Neural progenitor cell (in vitro differentiated cells): ENCODE results near the gene USP2. TPM values are rescaled to one million over a fixed set of nuclear protein-coding genes. Genes with fewer than 3 reads are reported as not detected.
A peak's percentile ranks its signal among the peaks of the same experiment; 100 is the strongest.

Source experiments
- DNase-seq: peaks from one replicate; pipeline ENCODE4 v3.0.0-alpha.2; 2016; ENCODE audit warnings: low spot score
- H2AFZ ChIP-seq: fragments of 200-600 bp; sonication (generic); replicated peaks from 2 replicates; pipeline ENCODE4 v1.6.1; 2016; ENCODE audit warnings: antibody characterized with exemption
- H3F3A ChIP-seq: fragments of 200-600 bp; sonication (generic); 2 replicates; pipeline ENCODE4 v1.6.1; 2016; ENCODE audit warnings: antibody characterized with exemption, low read depth
- H3K27ac ChIP-seq: fragments of 200-600 bp; sonication (generic); 2 replicates; pipeline ENCODE4 v1.5.1; 2016; ENCODE audit warnings: mild to moderate bottlenecking
- H3K27me3 ChIP-seq: fragments of 200-600 bp; sonication (generic); 2 replicates; pipeline ENCODE4 v1.6.1; 2016; ENCODE audit warnings: mild to moderate bottlenecking, moderate library complexity
- H3K36me3 ChIP-seq: fragments of 200-600 bp; sonication (generic); 2 replicates; pipeline ENCODE4 v1.5.1; 2016
- H3K4me1 ChIP-seq: fragments of 200-600 bp; sonication (generic); 2 replicates; pipeline ENCODE4 v1.6.1; 2016; ENCODE audit warnings: mixed run types
- H3K4me2 ChIP-seq: fragments of 200-600 bp; sonication (generic); 2 replicates; pipeline ENCODE4 v1.6.1; 2016
- H3K4me3 ChIP-seq: fragments of 200-600 bp; sonication (generic); 2 replicates; pipeline ENCODE4 v1.5.1; 2016
- H3K79me2 ChIP-seq: fragments of 200-600 bp; sonication (generic); 2 replicates; pipeline ENCODE4 v1.6.1; 2016; ENCODE audit warnings: low read depth
- H3K9ac ChIP-seq: fragments of 200-600 bp; sonication (generic); 2 replicates; pipeline ENCODE4 v1.6.1; 2016
- H3K9me3 ChIP-seq: fragments of 200-600 bp; sonication (generic); 2 replicates; pipeline ENCODE4 v1.5.1; 2016; ENCODE audit warnings: low read depth
- H4K20me1 ChIP-seq: fragments of 200-600 bp; sonication (generic); 2 replicates; pipeline ENCODE4 v1.6.1; 2016; ENCODE audit warnings: low read depth
- H3K27ac Mint-ChIP-seq: 3 replicates; pipeline ENCODE4 v1.8.0; 2021; ENCODE audit warnings: mixed read lengths
- H3K27me3 Mint-ChIP-seq: 2 replicates; pipeline ENCODE4 v1.8.0; 2022; ENCODE audit warnings: low read depth, mild to moderate bottlenecking, inconsistent platforms, moderate library complexity, mixed read lengths; ENCODE audit not compliant: insufficient read depth
- H3K36me3 Mint-ChIP-seq: 3 replicates; pipeline ENCODE4 v1.8.0; 2021; ENCODE audit warnings: mixed read lengths
- H3K4me1 Mint-ChIP-seq: 3 replicates; pipeline ENCODE4 v1.8.0; 2021; ENCODE audit warnings: mixed read lengths
- H3K4me3 Mint-ChIP-seq: 3 replicates; pipeline ENCODE4 v1.8.0; 2021; ENCODE audit warnings: mild to moderate bottlenecking, moderate library complexity, mixed read lengths
- H3K9me3 Mint-ChIP-seq: 3 replicates; pipeline ENCODE4 v1.8.0; 2020; ENCODE audit warnings: mixed read lengths
- CTCF ChIP-seq: fragments of 200-600 bp; sonication (generic); IDR thresholded peaks from 2 replicates; pipeline ENCODE4 v1.5.1; 2017; ENCODE audit warnings: antibody characterized with exemption, mild to moderate bottlenecking
- EZH2 ChIP-seq: fragments of 200-600 bp; sonication (generic); IDR thresholded peaks from 2 replicates; pipeline ENCODE4 v1.6.1; 2017; ENCODE audit warnings: antibody characterized with exemption, mild to moderate bottlenecking, moderate library complexity
- EZH2phosphoT487 ChIP-seq: fragments of 200-600 bp; sonication (generic); IDR thresholded peaks from 2 replicates; pipeline ENCODE4 v1.6.1; 2017; ENCODE audit warnings: antibody characterized with exemption
- total RNA-seq: library from RNA; depleted of rRNA; stranded (reverse); fragments of >200 nt; gene quantifications from 2 replicates; pipeline ENCODE4 v1.2.3, GENCODE V29; 2015; ENCODE audit warnings: low replicate concordance

The USP2 gene
- total RNA-seq, 1 donor from 2014 or later = 2.6 TPM

DNA sequence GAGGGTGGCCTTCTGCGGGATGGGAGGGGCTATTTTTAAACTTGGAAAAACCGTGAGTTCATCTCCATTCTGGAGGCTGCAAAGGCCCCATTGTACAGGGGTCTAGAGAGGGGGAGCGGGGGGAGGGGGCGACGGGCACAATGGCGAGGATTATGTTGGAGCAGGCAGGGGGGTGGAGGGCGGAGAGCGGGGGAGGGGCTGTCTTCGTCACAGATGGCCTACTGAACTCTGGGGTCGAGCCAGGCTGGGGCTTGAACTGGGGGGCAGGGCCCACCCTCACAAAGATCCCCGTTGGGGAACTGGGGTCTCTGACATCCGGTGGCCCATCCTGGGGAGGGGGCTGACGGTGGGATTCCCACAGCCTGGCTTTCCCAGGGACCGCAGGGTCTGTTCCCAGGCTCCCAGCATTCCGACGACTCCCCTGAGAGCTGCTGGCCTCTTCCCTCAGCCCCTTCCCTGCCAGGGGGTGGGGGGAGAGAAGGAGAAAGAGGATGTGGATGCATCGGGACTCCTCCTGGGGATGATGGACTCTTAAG lies 61.2 kb downstream of the USP2 start:
- peaks cover 6% of the 10 kb centered on the region for H4K20me1 ChIP-seq
- peaks cover 25% of the 10 kb centered on the region for H3K27me3 ChIP-seq
- H3K79me2 ChIP-seq = no peaks in the 10 kb centered on the region
- H3K9me3 ChIP-seq = no peaks in the 10 kb centered on the region
- Mint-ChIP-seq H3K27ac (peak overlapping the region; percentile 99), H3K4me1 (peaks cover 51% of the 10 kb centered on the region), H3K36me3 (no peaks in the 10 kb centered on the region), H3K4me3 (peak overlapping the region; percentile 69), H3K27me3 (peaks cover 18% of the 10 kb centered on the region), H3K9me3 (no peaks in the 10 kb centered on the region)
- H3K4me1 ChIP-seq = peaks cover 57% of the 10 kb centered on the region
- H2AFZ ChIP-seq = peak overlapping the region; percentile 19
- peak; percentile 83 for DNase-seq
- peak overlapping the region; percentile 48 for H3K4me3 ChIP-seq
- H3K27ac ChIP-seq = no peak overlapping the region
- H3K36me3 ChIP-seq = no peaks in the 10 kb centered on the region
- H3F3A ChIP-seq = peaks cover 53% of the 10 kb centered on the region
- no peak overlapping the region for H3K9ac ChIP-seq
- H3K4me2 ChIP-seq = peak overlapping the region; percentile 89
- TF ChIP-seq EZH2phosphoT487 (no peak), EZH2 (no peak), CTCF (no peak)

DNA sequence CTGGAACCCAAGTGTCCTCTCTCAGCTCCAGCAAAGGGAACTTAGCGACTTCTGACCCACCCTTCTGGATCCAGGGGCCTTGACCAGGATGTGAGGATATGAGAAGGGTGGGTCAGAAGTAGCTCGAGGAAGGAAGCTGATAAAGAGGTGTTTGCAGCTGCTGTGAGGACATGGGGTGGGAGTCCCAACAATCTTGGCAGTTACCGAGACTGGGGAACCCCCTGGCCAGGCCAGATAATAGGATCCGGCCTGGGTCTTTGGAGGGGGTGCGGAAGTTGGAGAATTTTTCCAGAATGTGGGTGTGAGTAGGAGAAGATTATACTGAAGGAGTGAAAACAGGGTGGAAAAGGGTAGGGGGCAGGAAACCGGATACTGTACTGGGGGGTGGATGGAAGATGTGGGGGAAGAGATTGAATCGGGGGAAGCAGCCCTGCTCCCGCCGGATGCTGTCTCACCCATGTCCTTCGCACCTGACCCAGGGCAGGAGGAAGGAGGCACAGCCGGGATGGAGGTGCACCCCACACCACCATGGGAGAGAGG lies 61.7 kb downstream of the USP2 start:
- H2AFZ ChIP-seq = no peak overlapping the region
- Mint-ChIP-seq H3K36me3 (no peaks in the 10 kb centered on the region), H3K27me3 (peaks cover 18% of the 10 kb centered on the region), H3K4me3 (peak overlapping the region; percentile 68), H3K27ac (peak overlapping the region; percentile 99), H3K4me1 (peaks cover 52% of the 10 kb centered on the region), H3K9me3 (no peaks in the 10 kb centered on the region)
- H3K9me3 ChIP-seq = no peaks in the 10 kb centered on the region
- no peaks in the 10 kb centered on the region for H3K79me2 ChIP-seq
- H3K27me3 ChIP-seq = peaks cover 30% of the 10 kb centered on the region
- H3K4me2 ChIP-seq = peak overlapping the region; percentile 89
- TF ChIP-seq EZH2phosphoT487 = no peak
- H3K9ac ChIP-seq = no peak overlapping the region
- no peak for DNase-seq
- H4K20me1 ChIP-seq = peaks cover 6% of the 10 kb centered on the region
- peaks cover 53% of the 10 kb centered on the region for H3F3A ChIP-seq
- H3K4me3 ChIP-seq = no peak overlapping the region
- peaks cover 63% of the 10 kb centered on the region for H3K4me1 ChIP-seq
- no peak overlapping the region for H3K27ac ChIP-seq
- H3K36me3 ChIP-seq = no peaks in the 10 kb centered on the region

DNA sequence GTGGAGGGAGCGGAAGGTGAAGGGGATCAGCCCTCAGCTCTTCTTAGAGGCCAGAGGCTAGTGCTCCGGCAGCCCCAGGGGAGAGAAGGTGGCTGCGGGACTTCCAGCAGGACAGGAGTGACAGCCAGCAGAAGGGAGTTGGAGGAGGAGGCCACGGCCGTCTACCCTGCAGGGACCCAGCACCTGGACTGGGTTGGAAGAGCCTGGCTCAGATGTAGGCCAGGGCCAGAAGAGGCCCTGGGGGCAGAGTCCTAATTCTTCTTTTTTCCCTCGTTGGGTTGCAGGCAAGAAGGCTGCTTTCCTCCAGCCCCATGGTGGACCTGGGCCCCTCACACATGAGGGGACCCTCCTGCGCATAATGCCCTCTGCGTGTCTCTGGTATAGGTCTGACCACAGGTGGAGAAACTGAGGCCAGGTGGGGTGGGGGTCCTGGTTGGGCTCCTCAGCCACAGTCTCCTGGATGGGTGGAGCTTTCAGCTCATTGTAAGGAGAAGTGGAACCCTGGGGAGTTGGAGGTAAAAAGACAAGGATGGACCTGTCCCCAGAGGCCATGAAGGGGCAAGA lies 62.3 kb downstream of the USP2 start:
- peaks cover 48% of the 10 kb centered on the region for H3K4me1 Mint-ChIP-seq
- peak overlapping the region; percentile 89 for H3K4me2 ChIP-seq
- H3K4me1 ChIP-seq = peaks cover 63% of the 10 kb centered on the region
- H3K27me3 Mint-ChIP-seq = peaks cover 15% of the 10 kb centered on the region
- no peak overlapping the region for H3K27ac ChIP-seq
- H3K36me3 ChIP-seq = no peaks in the 10 kb centered on the region
- no peaks in the 10 kb centered on the region for H3K36me3 Mint-ChIP-seq
- H3K4me3 ChIP-seq = no peak overlapping the region
- H3K27ac Mint-ChIP-seq = peak overlapping the region; percentile 70
- peak overlapping the region; percentile 12 for H3K4me3 Mint-ChIP-seq
- no peaks in the 10 kb centered on the region for H3K9me3 Mint-ChIP-seq
- DNase-seq = no peak
- no peak for TF ChIP-seq CTCF
- TF ChIP-seq EZH2phosphoT487 = no peak
- no peak for TF ChIP-seq EZH2
- peaks cover 49% of the 10 kb centered on the region for H3F3A ChIP-seq
- peak overlapping the region; percentile 27 for H2AFZ ChIP-seq
- H3K9ac ChIP-seq = no peak overlapping the region
- H3K27me3 ChIP-seq = peaks cover 35% of the 10 kb centered on the region
- no peaks in the 10 kb centered on the region for H3K9me3 ChIP-seq
- H4K20me1 ChIP-seq = peaks cover 6% of the 10 kb centered on the region
- no peaks in the 10 kb centered on the region for H3K79me2 ChIP-seq
